Lung (tissue), 12 donors: Measurements from ENCODE around the gene FNIP2. TPM values are rescaled to one million over a fixed set of nuclear protein-coding genes. Genes with fewer than 3 reads are reported as not detected.
A peak's percentile ranks its signal among the peaks of the same experiment; 100 is the strongest.
"Not testable (repeated sequence)": the region's sequence is repeated elsewhere in the genome, so short reads cannot be mapped to it uniquely, and the experiment has no call there.

Source experiments
- ATAC-seq: fragments of 200-7000 bp; cut with Tn5 transposase; one replicate; pipeline ENCODE4 v1.9.1; 2020; ENCODE audit warnings: moderate number of reproducible peaks; ENCODE audit not compliant: insufficient read depth, low FRiP score
- DNase-seq, 3 donors: peaks; one replicate each; pipeline ENCODE4 v3.0.0-alpha.2; 2013 to 2017
- H3K27ac ChIP-seq, 2 donors: one replicate each; pipeline ENCODE4 v1.5.1; 2013; ENCODE audit warnings: mild to moderate bottlenecking in 2 of 2, moderate library complexity in 2 of 2, control low read depth in 1 of 2, inconsistent platforms in 1 of 2, low read depth in 1 of 2, low read length in 1 of 2
- H3K27me3 ChIP-seq, 3 donors: one replicate each; pipeline ENCODE4 v1.5.1; 2013; ENCODE audit warnings: low read length in 2 of 3; ENCODE audit not compliant: control insufficient read depth in 3 of 3, insufficient read depth in 3 of 3
- H3K36me3 ChIP-seq, 4 donors: one replicate each; pipeline ENCODE4 v1.5.1; 2013; ENCODE audit warnings: low read length in 4 of 4, mild to moderate bottlenecking in 1 of 4, moderate library complexity in 1 of 4; ENCODE audit not compliant: control insufficient read depth in 4 of 4, insufficient read depth in 4 of 4
- H3K4me1 ChIP-seq, 5 donors: one replicate each; pipeline ENCODE4 v1.5.1; 2013; ENCODE audit warnings: low read length in 5 of 5, mild to moderate bottlenecking in 2 of 5, moderate library complexity in 1 of 5; ENCODE audit not compliant: control insufficient read depth in 5 of 5, insufficient read depth in 5 of 5
- H3K4me3 ChIP-seq: one replicate; pipeline ENCODE4 v1.5.1; 2013; ENCODE audit warnings: mild to moderate bottlenecking, control low read depth, moderate library complexity
- H3K9ac ChIP-seq, 2 donors: one replicate each; pipeline ENCODE4 v1.5.1; 2013; ENCODE audit warnings: low read length in 2 of 2, control low read depth in 1 of 2; ENCODE audit not compliant: insufficient read depth in 1 of 2
- H3K9me3 ChIP-seq, 4 donors: one replicate each; pipeline ENCODE4 v1.5.1; 2013; ENCODE audit warnings: low read length in 3 of 4, mild to moderate bottlenecking in 1 of 4, moderate library complexity in 1 of 4; ENCODE audit not compliant: control insufficient read depth in 4 of 4, insufficient read depth in 3 of 4
- whole genome bisulfite sequencing, 2 donors: extraction: QIAGEN DNeasy Blood & Tissue Kit; methylation state at CpG; one replicate each; pipeline ENCODE4 v1.1.7; 2013; 5-methylcytosine and 5-hydroxymethylcytosine counted together
- polyA plus RNA-seq, 2 donors: library from polyadenylated mRNA; stranded (reverse); fragments of 200-250 nt; gene quantifications; one replicate each; pipeline ENCODE4 v1.2.1, GENCODE V29; 2013
- total RNA-seq, 2 donors: library from RNA; depleted of rRNA in 1 of 2; stranded (reverse); fragments of >200 nt in 1 of 2; gene quantifications; one replicate each; pipeline ENCODE4 v1.2.1, GENCODE V29; 2014 to 2021
- TF ChIP-seq, protein P1 (sequence below): IDR thresholded peaks from 2 replicates; pipeline ENCODE4 v1.5.1; 2012; ENCODE audit warnings: mild to moderate bottlenecking; ENCODE audit errors: control extremely low read depth, extremely low read depth
- donor health status: control.
- donor health status: control.
- donor health status: Bipolar disorder and iron deficiency.
- donor health status: healthy.
- donor health status: DM: yes; HTN: yes; CAD: no.

The FNIP2 gene
- total and polyA plus RNA-seq, 4 donors, result 12.1 to 150 (median 44.6) TPM

- H3K36me3 ChIP-seq, result peaks cover 3 to 25% (median 9%) of the 10 kb centered on the region in 4 donors
- DNase-seq, result no peak
- TF ChIP-seq, protein P1, sequence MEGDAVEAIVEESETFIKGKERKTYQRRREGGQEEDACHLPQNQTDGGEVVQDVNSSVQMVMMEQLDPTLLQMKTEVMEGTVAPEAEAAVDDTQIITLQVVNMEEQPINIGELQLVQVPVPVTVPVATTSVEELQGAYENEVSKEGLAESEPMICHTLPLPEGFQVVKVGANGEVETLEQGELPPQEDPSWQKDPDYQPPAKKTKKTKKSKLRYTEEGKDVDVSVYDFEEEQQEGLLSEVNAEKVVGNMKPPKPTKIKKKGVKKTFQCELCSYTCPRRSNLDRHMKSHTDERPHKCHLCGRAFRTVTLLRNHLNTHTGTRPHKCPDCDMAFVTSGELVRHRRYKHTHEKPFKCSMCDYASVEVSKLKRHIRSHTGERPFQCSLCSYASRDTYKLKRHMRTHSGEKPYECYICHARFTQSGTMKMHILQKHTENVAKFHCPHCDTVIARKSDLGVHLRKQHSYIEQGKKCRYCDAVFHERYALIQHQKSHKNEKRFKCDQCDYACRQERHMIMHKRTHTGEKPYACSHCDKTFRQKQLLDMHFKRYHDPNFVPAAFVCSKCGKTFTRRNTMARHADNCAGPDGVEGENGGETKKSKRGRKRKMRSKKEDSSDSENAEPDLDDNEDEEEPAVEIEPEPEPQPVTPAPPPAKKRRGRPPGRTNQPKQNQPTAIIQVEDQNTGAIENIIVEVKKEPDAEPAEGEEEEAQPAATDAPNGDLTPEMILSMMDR, result no peak
- peaks cover 2 to 8% (median 3%) of the 10 kb centered on the region in 5 donors for H3K4me1 ChIP-seq
- H3K9me3 ChIP-seq, result no peaks in the 10 kb centered on the region
- no peak overlapping the region for H3K4me3 ChIP-seq
- no peak overlapping the region for H3K27ac ChIP-seq
- no peaks in the 10 kb centered on the region for H3K27me3 ChIP-seq
- ATAC-seq, result no peak
- no peak overlapping the region for H3K9ac ChIP-seq
- WGBS, 2 donors, result 92 to 97% methylated on average over 2 of the region's 2 CpGs
Observed at GRCh38 chr4:158894826-158895225, 126.0 kb downstream of the FNIP2 start.

DNA sequence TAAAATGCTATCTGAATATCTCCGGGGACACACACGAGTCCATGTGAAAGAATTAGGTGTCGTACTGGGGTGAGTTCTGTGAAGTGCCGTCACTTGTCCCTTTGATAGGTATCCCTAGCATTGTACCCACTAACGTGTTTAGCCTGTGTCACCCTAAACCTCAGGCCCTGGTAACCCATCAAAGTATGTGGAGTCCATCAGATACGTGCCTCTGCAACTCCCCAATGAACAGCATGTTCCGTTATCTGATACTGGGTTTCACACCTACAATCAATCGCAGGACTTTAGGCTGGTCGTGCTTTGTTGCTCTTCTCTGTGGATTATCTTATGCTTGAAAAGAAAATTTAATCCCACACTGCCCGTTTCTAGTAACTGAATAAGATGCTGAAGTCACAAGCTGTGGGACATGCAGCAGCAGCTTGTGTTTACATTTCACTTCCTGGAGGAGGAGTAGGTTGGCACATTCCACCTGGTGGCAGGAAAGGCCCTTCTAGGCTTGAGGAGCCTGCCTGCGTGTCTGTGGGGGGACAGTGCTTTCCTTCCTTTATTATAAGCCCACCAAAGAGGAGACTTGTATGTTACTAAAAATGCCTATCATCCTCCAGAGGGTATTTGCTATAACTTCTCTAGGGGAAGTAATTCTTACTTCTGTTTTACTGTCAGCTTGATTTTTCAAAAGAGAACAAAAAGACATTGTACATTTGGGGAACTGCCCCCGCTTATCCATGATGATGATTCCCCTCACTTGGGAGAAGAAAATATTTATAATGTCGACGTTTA, 127.2 kb downstream of the FNIP2 start:
- Histone ChIP-seq H3K36me3 (peaks cover 3 to 21% (median 8%) of the 10 kb centered on the region in 4 donors), H3K27me3 (no peaks in the 10 kb centered on the region), H3K9me3 (no peaks in the 10 kb centered on the region), H3K9ac (no peak overlapping the region), H3K27ac (peak overlapping the region in 1 of 2 donors; percentile 1), H3K4me1 (peaks cover 2 to 8% (median 3%) of the 10 kb centered on the region in 5 donors), H3K4me3 (no peak overlapping the region)
- TF ChIP-seq, protein P1, result no peak
- DNase-seq (peak; percentile 45 to 66 (median 52)), ATAC-seq (no peak)
- whole genome bisulfite sequencing, 2 donors, result 58 to 62% methylated on average over 14 of the region's 14 CpGs

GRCh38 chr4:158896577-158897238, 127.9 kb downstream of the FNIP2 start:
- not testable (repeated sequence) for H3K4me1 ChIP-seq, H3K27ac ChIP-seq, H3K9me3 ChIP-seq, H3K4me3 ChIP-seq, ATAC-seq, H3K9ac ChIP-seq, H3K27me3 ChIP-seq
- peak in 1 of 3 donors; percentile 60 for DNase-seq
- whole genome bisulfite sequencing, 2 donors, result 68 to 73% methylated on average over 11 of the region's 11 CpGs
- peaks cover 3 to 18% (median 8%) of the 10 kb centered on the region in 4 donors for H3K36me3 ChIP-seq

DNA sequence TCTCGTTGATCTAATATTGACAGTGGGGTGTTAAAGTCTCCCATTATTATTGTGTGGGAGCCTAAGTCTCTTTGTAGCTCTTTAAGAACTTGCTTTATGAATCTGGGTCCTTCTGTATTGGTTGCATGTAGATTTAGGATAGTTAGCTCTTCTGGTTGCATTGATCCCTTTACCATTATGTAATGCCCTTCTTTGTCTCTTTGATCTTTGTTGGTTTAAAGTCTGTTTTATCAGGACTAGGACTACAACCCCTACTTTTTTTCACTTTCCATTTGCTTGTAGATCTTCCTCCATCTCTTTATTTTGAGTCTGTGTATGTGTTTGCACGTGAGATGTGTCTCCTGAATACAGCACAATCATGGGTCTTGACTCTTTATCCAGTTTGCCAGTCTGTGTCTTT, 131.6 kb downstream of the FNIP2 start:
- peaks cover 6 to 14% (median 8%) of the 10 kb centered on the region in 4 donors for H3K36me3 ChIP-seq

GRCh38 chr4:158902280-158903078, 133.7 kb downstream of the FNIP2 start:
- not testable (repeated sequence) for H3K27me3 ChIP-seq, H3K27ac ChIP-seq, H3K9me3 ChIP-seq, H3K4me3 ChIP-seq, H3K9ac ChIP-seq, H3K4me1 ChIP-seq
- H3K36me3 ChIP-seq, result peaks cover 5 to 16% (median 6%) of the 10 kb centered on the region in 4 donors
- DNase-seq (peak; percentile 34 to 68 (median 56)), ATAC-seq (peak; percentile 27)
- WGBS, 2 donors, result 72 to 79% methylated on average over 14 of the region's 14 CpGs

More for the DNA sequence above, 131.6 kb downstream of the FNIP2 start:
- WGBS, 2 donors, result 98 to 100% methylated on average over 2 of the region's 2 CpGs
- H3K4me3 ChIP-seq, ATAC-seq, H3K4me1 ChIP-seq, H3K27ac ChIP-seq, H3K9ac ChIP-seq, DNase-seq, H3K27me3 ChIP-seq, H3K9me3 ChIP-seq: not testable (repeated sequence)
